ENCODE results near the gene ZNF79.
"Not testable (repeated sequence)": the region's sequence is repeated elsewhere in the genome, so short reads cannot be mapped to it uniquely, and the experiment has no call there.

ZNF79 gene

DNA sequence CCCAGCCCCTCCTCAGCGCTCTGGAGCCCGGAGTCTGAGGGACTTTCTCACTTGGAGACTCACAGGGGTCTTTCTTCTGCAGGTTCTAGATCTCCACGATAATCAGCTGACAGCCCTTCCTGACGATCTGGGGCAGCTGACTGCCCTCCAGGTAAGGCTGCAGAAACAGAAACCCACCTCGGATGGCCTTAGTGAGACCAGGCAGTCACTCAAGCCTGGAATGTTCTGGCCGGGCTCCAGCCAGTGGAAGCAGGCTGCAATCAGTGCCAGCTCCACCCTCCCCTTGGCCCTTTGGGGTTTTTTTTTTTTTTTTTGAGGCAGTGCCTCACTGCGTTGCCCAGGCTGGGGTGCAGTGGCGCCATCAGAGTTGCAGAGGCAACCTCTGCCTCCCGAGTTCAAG, 34.7 kb downstream of the ZNF79 start:
- no peak for DNase-seq

GRCh38 chr9:127463382-127463781, 39.2 kb downstream of the ZNF79 start:
- DNase-seq: no peak

DNA sequence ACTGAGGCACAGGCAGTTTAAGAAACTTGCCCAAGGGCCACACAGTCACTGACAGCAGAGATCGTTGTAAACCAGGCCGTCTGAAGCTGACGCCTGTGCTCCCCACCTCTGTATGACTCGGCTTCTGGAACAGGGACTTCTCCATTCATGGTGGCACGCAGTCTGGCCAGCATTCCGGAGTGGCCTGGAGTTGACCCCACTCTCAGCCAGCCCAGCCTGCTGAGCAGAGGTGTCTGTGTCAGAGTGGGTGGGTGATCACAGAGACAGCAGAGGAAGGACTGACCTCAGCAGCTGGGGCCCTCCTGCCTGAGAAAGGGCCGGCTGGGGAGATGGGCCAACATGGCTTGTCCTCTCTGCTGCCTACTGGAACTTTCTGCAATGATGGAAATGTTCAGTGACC, 39.7 kb downstream of the ZNF79 start:
- DNase-seq: no peak

- not testable (repeated sequence) for DNase-seq
These were observed 42.3 kb downstream of the ZNF79 start for GRCh38 chr9:127466407-127466917.

DNA sequence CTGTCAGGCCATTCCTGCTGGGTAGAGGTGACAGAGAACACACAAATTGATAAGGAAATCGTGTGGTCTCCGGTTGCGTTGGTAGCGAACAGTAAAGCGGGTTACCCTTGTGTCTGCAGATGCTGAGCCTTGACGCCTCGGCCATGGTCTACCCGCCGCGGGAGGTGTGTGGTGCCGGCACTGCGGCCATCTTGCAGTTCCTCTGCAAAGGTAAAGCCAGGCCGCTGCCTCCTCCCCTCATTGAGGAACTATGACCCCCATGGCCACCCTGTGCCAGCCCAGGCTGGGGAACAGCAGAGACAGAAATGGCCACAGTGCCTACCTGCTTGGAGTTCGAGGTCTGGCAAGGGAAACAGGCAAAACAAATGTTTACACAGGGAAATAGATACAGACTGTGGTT, 43.4 kb downstream of the ZNF79 start:
- no peak for DNase-seq

- DNase-seq: no peak
These were observed 46.5 kb downstream of the ZNF79 start for GRCh38 chr9:127470662-127471061.

- DNase-seq: no peak
These were observed 49.3 kb downstream of the ZNF79 start for GRCh38 chr9:127473501-127473900.

DNA sequence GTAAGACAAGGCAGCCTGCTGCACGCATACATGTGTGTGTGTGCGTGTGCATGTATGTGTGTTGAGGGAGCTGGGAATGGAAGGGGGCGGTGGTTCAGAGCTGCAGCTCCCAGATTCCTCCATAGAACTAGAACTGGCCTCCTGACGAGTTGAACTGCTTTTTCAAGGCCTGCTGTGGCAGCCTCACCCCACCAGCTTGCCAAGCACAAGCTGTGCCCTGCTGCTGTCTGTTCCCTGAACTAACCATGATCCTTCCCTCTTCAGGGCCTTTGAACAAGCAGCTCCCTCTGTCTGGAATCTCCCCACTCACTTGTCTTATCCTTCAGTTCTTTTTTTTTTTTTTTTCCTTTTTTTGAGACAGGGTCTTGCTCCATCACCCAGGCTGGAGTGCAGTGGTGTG, 49.8 kb downstream of the ZNF79 start:
- no peak for DNase-seq

GRCh38 chr9:127474592-127474991, 50.4 kb downstream of the ZNF79 start:
- DNase-seq: no peak

- DNase-seq: no peak
These were observed 55.4 kb downstream of the ZNF79 start for GRCh38 chr9:127479507-127480081.

DNA sequence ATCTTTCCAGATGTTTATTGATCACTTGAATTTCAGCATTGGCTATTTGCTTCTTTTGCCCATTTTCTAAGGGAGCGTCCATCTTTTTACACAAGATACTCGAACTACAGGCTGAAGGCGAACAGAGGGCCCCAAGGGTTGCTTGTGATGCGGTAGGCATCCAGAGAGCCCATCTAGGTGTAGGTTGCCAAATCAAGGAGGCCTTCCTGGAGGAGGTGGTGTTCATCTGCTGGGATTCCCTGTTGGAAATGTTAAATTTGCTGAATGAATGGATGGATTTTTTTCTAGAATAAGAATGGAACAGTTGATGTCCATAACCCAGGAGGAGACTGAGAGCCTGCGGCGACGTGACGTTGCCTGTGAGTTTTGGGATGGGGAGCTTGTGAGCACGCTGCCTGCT, 58.5 kb downstream of the ZNF79 start:
- DNase-seq: no peak

DNA sequence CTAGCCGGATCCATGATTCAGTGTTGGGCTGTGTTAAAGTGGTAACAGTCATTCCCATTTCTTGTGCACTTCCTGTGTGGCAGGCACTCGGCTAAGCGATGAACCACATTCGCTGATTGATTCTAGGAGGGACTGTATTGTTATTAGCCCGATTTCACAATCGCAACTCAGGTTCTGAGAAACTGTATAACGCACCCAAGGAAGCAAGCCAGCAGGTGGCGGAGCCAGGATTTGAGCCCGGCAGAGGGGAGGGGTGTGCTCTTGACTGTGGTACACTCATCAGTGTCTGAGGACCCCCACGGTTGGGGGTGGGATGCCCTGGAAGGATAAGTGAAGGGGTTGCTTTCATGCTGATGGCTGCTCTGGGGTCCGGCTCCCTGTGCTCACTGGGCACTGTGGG, 61.8 kb downstream of the ZNF79 start:
- no peak for DNase-seq

GRCh38 chr9:127488946-127489345, 64.8 kb downstream of the ZNF79 start:
- no peak for DNase-seq

DNA sequence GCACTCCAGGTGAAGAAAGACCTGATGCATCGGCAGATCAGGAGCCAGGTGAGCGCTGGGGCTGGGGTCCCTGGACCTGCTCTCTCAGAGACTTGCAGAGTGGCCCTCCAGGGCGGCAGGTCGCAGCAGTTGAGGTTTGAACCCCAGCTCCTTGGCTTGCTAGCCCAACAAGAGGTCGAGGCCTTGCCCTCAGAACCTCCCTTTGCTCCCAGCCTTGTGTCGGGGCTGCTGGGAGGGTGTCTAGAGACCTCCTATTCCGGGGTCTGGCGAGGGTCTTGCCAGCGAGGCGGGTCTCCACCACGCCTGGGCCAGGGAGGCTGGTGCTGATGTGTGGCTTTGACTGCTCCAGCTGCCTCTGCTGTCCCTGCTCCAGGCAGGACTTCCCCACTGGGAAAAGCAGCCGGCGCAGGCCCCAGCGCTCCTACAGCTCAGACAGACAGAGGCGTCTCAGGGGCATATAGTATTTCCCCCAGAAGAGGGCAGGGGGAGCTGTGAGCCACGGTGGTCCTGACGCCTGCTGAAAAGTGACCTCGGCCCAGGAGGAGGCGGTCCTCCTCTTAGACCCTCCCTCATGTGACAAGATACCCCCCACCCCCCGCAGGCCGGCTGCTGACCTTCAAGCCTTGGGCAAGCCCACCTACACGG, 65.4 kb downstream of the ZNF79 start:
- DNase-seq: no peak

DNA sequence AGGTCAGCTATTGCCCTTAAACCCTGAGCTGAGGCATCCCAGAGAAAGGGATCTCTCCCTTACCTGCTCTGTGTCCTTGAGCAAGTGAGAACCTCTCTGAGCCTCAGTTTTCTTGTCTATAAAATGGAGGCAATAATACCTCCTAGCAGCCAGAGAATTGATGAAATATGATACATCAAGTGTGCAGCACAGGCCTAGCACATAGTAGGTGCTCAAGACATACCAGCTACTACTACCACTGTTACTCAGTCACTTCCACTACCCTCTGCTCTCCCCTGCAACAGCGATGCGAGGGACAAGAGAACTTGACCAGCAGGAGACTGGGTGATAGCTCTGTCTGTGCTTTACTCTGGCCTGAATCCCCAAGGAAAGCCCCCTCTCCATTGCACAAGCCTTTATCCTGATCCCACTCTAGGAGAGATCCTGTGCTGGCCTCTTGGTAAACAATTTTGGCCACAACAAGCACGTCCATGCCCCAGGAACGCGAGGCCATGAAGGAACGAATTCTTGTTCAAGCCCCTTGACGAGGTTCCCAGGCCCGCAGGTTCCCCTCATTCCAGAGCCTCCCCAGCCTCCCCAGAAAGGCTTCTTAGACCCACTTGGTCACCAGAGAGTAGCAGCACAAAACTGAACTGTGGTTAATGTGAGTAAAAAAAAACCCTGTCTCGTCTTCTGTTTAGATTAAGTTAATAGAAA, 66.5 kb downstream of the ZNF79 start:
- no peak for DNase-seq

DNA sequence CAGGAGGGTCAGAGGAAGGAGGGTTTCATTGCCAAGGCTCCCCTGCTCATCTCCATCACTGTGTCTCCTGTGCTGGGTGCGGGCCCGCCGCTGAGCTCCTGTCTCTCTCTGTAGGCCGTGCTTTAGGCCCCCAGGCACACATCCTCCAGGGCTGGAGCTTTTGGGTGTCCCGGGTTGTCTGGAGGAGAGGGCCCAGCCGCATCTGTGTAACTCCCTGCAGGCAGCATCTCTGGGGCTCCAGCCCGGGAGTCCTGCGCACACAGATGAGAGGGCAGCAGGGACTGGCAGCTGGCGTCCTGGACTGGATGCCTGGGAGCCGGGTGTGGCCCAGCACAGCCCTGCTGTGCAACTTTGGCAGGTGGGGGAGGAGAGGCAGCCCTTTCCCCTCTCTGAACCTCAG, 67.3 kb downstream of the ZNF79 start:
- DNase-seq: no peak

DNA sequence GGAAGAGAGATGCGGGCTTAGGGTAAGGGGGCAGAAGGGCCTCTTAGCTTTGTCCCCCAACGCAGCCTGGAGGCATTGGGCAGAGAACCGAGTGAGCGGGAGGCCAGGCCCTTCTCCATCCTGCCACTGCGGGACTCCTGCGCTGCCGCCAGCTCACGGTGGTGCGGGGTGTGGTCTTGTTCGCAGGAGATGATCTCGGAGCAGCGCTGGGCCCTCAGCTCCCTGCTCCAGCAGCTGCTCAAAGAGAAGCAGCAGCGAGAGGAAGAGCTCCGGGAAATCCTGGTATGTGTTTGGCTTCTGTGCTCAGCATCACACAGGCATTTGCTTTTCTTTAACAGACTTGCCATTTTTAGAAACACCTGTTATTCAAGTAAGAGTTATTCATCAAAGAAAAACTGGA, 68.4 kb downstream of the ZNF79 start:
- no peak for DNase-seq

- no peak for DNase-seq
These were observed 69.6 kb downstream of the ZNF79 start for GRCh38 chr9:127493592-127494303.

- DNase-seq: no peak
These were observed 70.1 kb downstream of the ZNF79 start for GRCh38 chr9:127494304-127494702.

Measured in NCI-H748 treated with DMSO at 0.1 percent for 48 hours (cell line).